Renal pelvis (tissue), 4 donors: ENCODE measurements around the gene RECK. TPM values are rescaled to one million over a fixed set of nuclear protein-coding genes. Genes with fewer than 3 reads are reported as not detected.
"Not testable (repeated sequence)": the region's sequence is repeated elsewhere in the genome, so short reads cannot be mapped to it uniquely, and the experiment has no call there.

Experiments
- DNase-seq: peaks from one replicate; pipeline ENCODE4 v3.0.0-alpha.2; 2013
- polyA plus RNA-seq, 3 donors: library from polyadenylated mRNA; unstranded; fragments of 120-200 nt; gene quantifications; one replicate each; pipeline ENCODE4 v1.2.1, GENCODE V29; 2013; ENCODE audit not compliant: insufficient read length in 3 of 3

RECK gene
- polyA plus RNA-seq, 3 donors: 25.4 to 28.1 (median 26.5) TPM

DNA sequence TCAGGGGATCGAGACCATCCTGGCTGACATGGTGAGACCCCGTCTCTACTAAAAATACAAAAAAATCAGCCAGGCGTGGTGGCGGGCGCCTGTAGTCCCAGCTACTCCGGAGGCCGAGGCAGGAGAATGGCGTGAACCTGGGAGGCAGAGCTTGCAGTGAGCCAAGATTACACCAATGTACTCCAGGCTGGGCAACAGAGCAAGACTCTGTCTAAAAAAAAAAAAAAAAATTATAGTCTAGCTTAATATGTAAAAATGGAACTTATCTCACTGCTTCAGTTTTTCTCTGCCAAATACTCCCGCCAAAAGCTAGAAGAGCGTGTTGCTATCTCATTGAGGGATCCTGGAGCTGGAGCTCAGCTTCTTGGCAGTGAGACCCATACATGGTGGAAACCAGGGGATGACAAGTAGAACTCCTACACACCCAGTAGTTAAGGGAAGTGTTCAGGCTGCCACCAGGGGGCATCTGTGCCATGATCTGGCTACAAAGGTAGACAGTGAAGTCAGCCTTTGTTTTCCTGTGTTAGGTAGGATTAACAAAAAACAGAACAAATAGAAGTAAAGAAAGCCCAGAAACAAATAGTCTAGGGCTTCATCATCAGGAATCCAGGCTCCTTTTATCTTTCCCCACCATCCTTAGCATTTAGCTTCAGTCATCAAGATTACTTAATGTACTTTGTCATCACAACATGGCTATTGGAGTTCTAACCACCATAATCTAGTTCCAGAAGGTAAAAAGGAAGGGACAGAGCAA is 66.2 kb downstream of the RECK start:
- DNase-seq: peak; percentile 71

DNA sequence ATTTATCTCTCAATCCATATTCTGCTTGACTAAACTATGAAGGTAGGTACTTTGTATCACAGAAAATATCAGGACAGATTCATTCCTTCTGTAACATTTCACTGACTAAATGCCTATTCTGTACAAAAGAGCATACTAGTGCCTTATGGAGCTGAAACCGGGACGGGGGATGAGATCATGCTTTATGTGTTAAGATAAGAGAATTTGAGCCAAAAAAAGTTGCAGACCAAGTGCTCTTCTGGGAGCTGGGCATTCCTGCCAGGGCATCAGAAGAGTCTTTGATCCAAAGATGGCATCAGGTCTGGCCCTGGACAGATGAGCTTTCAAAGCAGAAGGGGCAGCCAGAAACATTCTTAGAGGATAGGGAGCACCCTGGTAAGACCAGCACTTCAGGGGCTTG is 72.4 kb downstream of the RECK start:
- DNase-seq: no peak

DNA sequence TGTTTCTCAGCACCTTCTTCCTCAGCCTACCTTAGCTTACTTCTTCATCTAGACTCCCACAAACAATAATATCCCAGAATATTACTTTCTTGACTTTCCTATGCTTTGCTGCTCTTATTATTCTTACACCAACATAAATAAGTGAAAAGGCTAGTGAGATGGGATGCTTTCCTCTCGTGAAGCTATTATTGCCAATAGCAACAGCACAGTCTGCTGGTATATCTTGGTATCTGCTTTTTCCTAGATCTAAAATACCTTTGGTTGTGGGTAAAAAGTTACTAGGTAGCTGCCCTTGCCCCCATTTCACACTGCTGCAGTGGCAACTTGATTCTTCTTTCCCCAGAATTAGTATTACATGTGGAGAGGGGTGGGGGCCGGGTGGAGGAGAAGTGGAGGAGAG is 73.7 kb downstream of the RECK start:
- no peak for DNase-seq

DNA sequence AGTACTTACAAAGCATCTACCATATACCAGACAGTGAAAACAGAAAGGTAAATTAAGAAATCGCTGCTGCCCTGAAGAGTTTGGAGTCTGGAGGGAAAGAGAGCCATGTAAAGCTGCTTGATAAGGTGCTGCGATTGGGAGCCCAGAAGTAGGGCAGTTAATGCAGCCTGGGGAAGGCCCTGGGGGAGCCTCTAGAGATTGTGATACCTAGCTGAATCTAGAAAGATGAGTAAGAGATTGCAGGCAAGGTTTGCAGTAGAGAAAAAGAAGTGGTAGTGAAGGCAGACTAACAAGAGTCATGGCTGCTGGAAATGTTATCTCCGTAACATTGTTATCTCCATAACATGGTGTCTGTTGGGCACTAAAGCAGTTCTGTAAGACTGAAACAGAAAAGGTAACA is 75.8 kb downstream of the RECK start:
- no peak for DNase-seq

DNA sequence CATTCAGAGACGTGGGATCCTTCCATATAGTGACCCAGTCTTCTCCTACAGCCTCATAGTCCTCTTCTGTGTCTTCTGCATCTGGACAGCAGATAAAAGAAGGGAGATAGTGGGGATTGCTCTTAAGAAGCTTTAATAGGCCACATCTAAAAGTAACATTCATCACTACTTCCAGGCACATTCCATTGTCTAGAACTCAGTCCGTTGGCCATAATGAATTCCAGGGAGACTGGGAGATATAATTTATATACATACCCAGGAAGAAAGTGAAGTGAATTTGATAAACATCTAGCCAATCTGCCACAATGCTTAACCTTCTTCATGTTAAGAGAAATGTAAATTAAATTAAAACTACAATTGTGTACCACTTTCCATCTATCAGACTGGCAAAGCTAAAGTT is 77.3 kb downstream of the RECK start:
- no peak for DNase-seq

DNA sequence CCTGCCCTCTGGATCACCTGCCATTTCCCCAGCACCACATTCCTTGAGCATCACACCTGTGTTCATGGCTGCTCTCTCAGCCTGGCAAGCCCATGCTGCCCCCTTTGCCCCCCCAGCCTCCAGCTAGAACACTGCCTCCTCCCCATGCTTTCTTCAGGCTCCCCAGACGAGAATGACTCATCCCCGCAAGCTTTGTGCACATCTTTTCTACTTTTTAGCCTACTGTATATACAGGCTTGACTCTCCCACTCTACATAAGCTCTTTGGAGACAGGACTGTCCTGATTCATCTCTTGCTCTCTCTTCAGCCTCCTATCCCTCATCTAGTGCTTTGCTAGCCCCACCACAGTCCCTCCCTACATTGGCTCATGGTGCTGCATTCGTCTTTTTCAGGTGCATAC is 79.9 kb downstream of the RECK start:
- no peak for DNase-seq

DNA sequence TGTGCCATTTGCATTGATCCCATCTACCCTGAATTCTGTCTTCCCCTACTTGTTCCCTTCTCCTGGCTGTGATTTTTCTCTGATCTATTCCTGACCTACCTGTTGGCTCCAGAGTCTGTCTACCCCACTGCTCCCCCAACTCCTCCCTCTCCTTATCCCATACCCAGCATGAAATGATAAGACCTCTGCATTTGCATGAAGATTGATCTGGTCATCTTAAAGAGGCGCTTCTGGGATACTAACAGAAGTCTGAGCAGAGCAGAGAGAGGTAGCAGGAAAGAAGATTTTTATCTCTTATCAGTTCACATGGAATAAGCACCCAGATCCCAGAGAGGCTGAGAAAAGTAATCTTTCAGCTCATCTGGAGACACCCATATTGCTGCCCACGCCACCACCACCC is 81.5 kb downstream of the RECK start:
- no peak for DNase-seq

DNA sequence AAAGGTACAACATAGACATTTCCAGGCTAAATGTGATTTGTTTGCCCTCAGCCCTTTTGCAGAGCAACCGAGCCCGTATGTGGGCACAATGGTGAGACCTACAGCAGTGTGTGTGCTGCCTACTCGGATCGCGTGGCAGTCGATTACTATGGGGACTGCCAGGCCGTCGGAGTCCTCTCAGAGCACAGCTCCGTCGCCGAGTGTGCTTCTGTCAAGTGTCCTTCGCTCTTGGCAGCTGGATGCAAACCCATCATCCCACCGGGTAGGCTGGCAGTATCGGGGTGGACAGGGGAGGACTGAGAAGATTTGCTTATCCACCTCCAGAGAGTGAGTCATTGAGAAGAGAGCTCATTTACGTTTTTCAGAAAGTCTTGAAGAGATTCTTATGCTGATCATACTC is 82.0 kb downstream of the RECK start:
- no peak for DNase-seq

DNA sequence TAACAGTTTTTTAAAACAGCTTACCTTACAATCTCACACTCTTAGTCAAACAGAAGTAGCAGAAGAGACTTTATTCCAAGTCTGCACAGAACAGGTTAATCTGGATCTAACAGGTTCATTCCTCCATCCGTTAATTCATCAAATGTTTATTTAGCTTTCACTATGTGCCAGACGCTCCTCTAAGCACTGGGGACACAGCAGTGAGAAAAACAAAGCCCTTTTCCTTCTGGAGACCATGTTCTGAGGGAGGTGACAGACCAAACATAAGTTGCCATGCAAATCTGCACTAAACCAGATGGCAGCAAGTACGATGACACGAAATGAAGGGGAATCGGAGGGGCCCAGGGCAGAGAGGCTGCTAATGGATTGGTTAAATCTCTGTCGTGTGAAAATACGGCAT is 82.8 kb downstream of the RECK start:
- no peak for DNase-seq

DNA sequence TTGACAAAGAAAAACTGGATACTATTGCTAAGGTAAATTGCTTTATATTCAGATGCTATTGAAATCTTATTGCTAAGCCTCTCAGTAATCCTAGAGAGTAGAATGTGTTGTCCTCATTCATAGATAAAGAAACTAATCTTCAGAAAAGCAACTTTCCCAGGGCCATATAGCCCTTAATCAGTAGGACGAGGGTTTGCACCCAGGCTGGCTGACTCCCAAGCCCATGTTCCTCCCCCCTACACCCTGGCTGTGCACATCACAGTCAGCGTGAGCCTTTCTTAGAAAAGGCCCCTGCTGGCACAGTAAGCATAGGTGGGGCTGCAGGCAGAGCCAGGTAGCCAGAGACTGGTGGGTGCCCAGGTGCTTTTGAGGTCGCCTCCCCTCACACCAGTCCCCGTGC is 84.0 kb downstream of the RECK start:
- DNase-seq: no peak

DNA sequence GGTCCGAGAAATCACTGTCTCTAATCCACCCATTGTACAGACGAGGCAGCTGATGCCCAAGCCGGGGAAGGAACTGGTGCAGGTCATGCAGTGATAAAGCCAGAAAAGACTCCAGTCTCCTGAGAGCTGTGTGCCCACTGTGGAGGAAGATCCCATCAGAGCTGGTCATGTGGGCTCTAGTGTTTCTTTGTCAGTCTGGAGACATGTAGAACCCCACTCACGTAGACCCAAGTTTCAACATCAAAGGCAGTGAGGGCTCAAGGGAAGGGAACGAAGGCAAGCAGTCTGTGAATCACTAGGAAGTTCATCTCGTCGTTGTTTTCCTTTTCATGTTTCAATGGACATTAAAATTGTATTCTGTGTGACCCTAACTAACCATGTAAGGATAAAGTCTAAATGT is 85.3 kb downstream of the RECK start:
- no peak for DNase-seq

DNA sequence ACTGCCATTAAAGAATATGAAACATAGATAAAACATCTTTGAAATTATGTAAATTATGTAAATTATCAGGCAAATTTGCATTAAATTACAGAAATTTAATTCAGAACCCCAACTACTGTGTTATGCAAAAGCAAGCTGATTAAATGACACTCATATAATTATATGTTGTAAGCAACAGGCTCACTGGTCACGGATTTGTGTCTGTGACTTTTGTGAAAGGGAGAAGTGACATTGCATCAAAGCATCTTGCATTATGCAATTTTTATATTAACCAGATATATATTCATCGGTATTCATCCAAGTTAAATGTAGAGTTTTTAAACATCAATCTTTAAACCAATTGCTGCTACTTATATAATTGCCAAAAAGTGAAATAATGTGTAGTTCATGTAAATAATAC is 86.8 kb downstream of the RECK start:
- no peak for DNase-seq

DNA sequence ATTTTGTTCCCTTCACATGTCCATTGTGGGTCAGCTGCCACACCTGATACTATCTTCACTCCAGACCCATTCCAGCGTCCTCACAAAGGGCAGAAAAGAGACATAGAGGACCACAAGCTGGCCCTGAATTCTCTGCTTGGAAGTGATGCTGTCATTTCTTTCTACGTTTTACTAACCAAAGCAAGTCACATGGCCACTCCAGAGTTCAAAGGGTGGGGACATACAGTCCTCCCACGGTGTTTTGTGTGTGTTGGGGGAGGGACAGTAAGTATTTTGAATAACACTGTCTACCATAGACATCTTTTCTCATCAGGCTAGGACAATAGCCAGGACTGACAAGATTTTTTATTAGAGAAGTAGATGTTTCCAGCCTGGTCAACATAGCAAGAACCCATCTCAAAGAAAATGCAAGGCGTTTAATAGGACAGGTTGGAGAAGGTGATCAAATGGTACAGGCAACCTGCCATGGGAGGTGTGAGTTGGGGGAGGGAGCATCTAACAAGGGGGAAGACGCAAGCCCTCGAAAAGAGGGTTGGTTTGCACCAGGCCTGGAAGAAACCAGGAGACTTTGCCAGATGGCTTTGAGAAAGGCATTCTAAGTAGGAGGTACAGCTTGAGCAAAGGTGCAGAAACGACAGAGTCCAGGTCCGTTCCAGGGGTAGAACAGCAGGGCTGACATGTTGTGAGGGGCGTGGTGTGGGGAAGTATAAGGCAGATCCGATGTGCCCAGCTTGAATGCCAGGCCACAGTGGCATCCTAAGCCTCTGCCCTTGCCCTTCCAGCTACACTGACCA is 88.5 kb downstream of the RECK start:
- DNase-seq: no peak

DNA sequence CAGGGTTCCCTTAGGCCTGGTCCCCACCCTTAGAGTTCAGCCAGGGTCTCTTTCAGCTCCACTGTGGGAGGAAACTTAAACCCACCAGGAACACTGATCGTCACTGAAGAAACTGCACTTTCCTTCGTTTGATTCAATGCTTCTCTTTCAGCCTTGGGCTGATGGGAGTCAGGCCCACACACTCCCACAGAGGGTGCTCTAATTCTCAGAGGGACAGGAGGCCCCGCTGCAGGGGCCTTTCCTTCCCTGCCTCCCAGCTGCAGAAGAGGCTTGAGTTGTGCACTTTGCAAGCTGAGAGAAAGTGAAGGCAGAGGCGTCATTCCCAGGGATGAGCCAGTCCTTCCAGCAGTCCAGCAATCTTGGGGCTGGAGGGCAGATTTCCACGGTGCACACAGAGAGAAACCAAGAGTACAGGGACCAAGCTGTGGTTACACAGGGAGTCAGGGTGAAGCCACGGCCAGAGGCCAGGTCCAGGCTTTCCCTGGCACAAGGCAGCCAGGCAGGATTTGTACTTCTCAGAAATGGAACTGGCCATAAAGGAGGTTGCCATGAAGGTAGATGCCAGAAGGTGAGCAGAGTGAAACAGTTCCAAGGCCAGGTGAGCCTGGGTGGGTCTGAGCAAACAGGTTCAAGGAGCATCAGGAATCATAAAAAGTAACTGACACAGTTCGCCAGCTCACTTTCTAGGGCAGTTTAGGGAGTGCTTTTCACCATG is 89.5 kb downstream of the RECK start:
- no peak for DNase-seq

DNA sequence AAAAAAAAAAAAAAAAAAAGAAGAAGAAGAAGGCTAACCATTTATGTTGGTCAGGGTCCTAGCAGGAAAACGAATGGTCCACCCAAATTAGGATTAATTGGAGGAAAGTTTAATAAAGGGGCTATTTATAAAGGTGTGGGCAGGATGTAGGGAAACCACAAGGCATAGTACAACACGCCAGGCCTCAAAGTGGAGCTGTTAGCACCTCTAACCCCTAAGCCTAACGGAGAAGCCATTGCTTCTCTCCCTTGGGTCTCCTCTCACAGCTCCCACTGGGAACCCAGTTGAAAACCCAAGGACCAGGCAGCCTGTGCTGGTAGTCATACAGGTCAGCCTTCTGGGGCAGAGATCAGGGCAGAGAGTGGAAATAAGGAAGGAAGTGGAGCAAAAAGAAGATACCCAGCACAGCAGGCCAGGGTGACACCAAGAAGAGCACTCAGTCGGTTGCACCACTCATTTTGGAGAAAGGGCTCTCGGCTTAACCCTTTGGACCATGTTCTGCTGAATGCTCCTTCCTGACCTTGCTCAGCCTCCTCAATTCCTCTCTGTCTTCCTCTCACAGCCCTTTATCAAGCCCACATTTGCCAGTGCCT is 91.0 kb downstream of the RECK start:
- no peak for DNase-seq

DNA sequence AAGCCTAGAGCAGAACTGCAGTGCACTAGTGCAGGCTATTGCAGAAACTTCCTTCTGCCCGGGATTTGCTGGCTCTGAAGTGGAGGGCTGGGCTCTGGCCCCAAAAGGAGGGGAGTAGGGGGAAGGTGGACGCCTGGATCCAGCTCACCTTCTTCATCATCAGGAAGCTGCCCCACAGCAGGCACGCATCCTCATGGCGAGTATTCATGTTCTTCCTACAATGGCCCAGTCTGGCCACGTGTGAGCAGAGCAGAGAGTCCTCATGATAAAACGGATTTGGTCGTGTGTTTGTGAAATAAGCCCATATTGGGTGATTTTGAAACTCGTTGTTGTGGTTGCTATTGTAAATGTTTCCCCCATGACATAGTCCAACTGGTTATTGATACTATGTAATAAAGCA is 91.6 kb downstream of the RECK start:
- DNase-seq: no peak

DNA sequence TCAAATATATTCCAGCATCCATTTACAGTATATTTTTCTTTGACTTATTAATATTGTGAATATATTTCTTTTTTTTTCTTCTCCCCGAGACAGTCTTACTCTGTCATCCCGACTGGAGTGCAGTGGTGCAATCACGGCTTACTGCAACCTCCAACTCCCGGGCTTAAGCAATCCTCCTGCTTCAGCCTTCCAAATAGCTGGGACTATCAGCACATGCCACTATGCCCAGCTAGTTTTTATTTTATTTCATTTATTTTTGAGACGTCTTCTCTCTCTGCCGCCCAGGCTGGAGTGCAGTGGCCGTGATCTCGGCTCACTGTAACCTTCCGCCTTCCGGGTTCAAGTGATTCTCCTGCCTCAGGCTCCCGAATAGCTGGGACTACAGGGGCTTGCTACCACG is 92.4 kb downstream of the RECK start:
- DNase-seq: no peak

DNA sequence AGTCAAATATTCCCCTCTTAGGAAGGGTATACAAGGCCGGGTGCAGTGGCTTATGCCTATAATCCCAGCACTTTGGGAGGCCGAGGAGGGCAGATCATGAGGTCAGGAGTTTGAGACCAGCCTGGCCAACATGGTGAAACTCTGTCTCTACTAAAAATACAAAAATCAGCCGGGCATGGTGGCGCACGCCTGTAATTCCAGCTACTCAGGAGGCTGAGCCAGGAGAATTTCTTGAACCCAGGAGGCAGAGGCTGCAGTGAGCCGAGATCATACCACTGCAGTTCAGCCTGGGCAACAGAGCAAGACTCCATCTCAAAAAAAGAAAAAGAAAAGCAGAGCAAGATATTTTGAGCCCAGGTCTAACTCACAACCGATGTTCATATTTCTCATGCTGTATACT is 95.0 kb downstream of the RECK start:
- not testable (repeated sequence) for DNase-seq

DNA sequence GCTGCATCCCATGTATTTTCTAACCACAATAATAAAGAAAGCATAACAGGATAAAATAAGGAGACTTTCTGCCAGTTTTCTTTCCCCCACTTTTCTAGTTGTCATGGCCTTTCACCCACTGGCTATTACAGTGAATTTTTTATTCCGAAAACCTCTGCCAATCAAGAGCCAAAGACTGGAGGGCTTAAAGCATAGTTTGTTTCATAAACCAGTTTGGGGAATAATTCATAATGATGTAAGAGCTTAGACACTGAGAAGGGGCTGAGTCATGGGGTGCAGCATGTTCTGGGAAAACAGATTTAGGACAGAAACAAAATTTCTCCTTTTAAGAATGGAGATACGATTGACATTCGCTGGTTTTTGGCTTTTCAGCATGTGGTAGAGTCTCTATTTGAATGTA is 95.4 kb downstream of the RECK start:
- DNase-seq: no peak

DNA sequence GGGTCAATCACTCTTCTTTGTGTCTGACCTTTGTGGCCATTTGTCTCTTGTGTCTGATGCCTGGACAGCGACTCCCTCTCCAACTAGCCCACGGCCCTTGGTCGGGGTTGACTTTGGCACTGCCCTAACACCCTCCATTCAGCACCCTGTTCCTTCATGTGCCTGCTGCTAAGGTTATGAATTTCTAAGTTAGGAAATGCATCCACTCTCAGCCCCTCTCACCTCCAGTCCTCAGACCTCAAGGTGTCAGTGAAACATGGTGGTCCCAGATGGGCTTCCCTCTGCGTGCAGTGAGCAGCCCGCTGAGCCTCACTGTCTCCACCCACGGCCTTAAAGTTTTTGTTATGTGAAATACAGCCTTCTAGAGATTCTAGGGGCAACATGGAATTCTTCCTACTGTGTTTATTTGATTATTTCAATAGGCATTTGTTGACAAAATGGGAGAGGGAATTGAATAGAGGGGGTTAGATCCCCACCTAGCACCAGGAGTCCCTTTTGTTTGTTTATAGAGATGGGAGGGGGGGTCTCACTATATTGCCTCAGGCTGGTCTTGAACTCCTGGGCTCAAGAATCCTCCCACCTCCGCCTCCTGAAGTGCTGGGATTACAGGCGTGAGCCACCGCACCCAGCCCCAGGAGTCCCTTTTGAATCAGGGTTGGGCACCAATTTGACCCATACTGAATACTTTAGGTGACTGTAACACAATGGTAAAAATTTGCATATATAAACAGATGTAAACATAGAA is 98.2 kb downstream of the RECK start:
- no peak for DNase-seq

DNA sequence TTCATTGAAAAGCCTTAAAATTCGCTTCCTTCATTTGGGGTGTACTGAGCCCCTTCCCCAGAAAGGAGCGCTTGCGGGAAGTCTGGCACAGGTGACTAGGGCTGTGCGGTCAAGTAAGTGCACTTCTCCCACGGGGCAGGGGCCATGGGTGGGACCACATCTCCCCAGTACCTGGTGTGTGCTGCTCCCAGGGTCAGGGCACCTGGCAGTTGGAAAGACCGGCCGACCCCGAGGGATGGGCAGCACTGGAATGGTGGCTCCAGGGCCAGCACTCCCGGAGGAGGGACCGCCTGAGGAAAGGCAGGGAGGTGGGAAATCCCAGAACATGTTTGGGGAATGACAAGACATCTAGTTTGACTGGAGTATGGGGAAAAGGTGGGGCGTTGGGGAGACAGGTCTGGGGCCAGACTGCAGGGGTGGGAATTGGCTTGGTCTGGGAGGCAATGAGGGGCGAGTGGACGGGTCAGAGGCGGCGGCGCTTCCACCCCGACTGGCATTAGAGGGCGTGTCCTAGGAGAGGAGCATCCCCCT is 99.1 kb downstream of the RECK start:
- DNase-seq: no peak
